GM23248 (cell line): ENCODE measurements around the gene PREX1.

Source experiments
- EZH2 ChIP-seq: fragments of 200-600 bp; sonication (generic); IDR thresholded peaks from 2 replicates; pipeline ENCODE4 v1.6.1; 2018; ENCODE audit warnings: antibody characterized with exemption, mild to moderate bottlenecking; ENCODE audit not compliant: insufficient read depth, poor library complexity, severe bottlenecking
- EZH2phosphoT487 ChIP-seq: fragments of 200-600 bp; sonication (generic); IDR thresholded peaks from 2 replicates; pipeline ENCODE4 v1.6.1; 2018; ENCODE audit warnings: antibody characterized with exemption, moderate library complexity, mild to moderate bottlenecking, low read depth; ENCODE audit not compliant: insufficient read depth

GRCh38 chr20:48877304-48877703 is 49.5 kb upstream of the PREX1 start:
- TF ChIP-seq EZH2phosphoT487 (no peak), EZH2 (no peak)
